NCI-H2196 (cell line): Measurements from ENCODE around the gene CT45A10.
A peak's percentile ranks its signal among the peaks of the same experiment; 100 is the strongest.
"Not testable (repeated sequence)": the region's sequence is repeated elsewhere in the genome, so short reads cannot be mapped to it uniquely, and the experiment has no call there.

ENCODE experiments used
- DNase-seq: peaks from one replicate; lab custom pipeline; 2025; ENCODE audit not compliant: unreplicated experiment; lab: John Stamatoyannopoulos, UW

CT45A10 gene, protein sequence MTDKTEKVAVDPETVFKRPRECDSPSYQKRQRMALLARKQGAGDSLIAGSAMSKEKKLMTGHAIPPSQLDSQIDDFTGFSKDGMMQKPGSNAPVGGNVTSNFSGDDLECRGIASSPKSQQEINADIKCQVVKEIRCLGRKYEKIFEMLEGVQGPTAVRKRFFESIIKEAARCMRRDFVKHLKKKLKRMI

DNA sequence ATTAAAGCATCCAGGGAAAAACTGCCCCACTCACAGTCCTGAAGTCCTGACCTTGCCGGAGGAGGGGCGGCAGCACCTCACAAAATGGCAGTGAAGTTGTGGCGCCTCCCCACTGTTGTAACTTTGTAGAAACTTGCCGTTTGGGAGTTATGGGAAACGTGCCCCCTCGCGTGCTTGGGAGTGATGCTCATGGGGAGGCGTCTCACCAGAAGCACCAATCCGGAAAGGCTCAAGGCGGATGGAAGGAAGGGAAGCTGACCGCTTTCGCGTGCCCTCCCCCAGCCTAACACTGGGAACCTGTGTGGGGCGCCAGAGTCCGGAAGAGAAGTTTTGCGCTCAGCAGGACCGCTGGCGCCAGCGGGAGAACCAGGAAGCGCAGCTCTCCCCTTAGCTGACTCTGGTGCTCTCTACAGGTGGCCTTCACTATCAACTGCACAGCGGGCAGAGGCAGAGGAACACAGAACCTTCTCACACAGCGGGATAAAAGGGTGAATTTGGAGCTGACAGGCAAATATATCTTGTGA is at the start of gene CT45A10, which contains the start of gene SAGE1:
TSS of gene CT45A10 (minus strand) at position 151 of the 524 bp plus-strand sequence. CDS start 8,100 bp downstream, outside the sequence.
TSS of gene SAGE1 (plus strand) at position 423 of the 524 bp plus-strand sequence. CDS start 2,527 bp downstream, outside the sequence.
- DNase-seq: no peak

DNA sequence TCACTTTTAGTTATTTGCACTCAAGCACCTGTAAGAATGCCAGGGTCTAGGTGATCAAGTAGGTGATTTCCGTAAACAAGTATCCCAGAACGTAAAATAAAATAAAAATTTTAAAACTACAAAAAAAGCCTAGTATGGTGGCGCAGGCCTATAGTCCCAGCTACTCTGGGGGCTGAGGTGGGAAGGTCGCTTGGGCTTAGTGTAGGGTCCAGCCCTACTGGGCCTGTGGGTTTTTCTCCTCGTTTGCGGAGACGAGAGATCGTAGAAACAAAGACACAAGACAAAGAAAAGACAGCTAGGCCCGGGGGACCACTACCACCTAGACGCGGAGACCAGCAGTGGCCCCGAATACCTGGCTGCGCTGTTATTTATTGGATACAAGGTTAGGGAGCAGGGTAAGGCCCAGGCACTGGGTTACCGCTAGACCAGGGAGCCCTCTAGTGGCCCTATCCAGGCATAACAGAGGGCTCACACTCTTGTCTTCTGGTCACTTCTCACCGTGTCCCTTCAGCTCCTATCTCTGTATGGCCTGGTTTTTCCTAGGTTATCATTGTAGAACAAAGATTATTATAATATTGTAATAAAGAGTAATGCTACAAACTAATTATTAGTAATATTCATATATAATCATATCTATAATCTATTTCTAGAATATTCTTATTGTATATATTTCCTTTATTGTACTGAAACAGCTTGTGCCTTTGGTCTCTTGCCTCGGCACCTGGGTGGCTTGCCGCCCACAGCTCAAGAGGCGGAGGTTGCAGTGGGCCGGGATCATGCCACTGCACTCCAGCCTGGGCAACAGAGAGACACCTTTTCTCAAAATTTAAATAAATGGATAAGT is 38.6 kb upstream of the CT45A10 start:
- DNase-seq: peak; percentile 24

DNA sequence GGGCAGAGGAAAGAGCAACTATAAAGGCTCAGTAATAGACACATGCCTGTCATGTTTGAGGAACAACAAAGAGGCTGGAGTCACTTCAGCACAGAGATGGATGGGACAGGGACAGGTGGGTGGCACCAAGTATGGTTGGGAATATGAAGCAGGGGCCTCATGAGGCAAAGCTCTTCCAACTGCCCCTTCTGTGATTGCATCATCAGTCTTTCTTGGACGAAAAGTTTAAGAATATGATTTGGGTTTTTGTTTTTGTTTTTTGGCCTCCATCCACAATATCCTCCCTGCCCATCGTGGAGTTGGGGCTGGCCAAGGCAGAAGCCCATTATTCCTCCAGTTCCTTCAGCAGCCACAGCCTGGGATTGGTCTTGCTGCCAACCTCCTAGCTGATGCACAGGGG is 34.7 kb upstream of the CT45A10 start:
- DNase-seq: no peak

DNA sequence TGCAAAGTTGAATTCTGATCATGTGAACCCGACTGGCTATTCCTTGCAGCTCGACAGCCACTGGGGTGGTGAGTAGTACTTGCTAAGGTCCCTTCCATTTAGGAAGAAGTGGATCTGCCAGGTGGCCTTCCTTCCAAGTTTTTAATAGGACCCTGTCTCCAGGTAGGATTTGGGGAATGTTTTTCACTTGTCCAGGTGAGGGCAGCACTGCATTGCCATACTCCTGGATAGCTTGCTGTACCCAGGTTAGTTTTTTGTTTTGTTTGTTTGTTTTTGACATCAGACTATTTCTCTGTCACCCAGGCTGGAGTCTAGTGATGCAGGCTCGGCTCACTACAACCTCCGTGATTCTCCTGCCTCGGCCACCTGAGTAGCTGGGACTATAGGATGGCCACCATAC is 30.1 kb upstream of the CT45A10 start:
- DNase-seq: no peak

DNA sequence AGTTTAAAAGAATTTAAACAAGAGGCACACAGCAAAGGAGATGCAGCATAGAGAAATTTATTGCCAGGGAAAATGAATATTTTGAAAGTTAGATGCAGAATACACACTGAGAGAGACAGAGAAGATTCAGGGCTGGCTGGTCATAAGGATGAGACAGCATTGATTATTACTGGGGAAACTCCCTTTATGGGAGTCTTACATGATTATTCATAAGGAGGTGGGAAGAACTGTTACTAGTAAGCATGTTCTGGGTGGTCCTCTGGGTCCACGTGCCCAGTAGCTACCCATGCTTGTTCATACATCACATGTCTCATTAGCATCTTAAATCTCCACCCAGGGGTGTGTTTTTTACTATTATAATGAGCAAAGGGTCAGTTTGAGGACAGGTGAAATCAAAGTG is 27.3 kb upstream of the CT45A10 start:
- DNase-seq: not testable (repeated sequence)

DNA sequence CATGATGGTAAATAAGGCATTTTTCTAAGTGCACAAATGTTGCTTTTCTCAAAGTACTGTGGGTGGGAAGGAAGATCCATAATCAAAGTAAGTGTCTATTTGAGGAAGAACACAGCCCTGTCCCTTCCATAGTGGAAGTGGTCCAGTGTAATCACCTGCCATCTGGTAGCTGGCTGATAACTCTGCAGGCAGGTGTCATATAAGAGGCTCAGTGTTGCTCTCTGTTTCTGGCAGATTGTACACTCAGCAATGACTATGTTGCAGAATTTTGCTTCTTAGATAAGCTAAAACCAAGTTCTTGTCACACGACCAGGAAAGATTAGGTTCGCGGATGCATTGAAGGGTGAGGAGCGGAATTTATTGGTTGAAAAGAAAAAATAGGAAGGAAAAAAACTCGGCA is 21.2 kb upstream of the CT45A10 start:
- DNase-seq: no peak

DNA sequence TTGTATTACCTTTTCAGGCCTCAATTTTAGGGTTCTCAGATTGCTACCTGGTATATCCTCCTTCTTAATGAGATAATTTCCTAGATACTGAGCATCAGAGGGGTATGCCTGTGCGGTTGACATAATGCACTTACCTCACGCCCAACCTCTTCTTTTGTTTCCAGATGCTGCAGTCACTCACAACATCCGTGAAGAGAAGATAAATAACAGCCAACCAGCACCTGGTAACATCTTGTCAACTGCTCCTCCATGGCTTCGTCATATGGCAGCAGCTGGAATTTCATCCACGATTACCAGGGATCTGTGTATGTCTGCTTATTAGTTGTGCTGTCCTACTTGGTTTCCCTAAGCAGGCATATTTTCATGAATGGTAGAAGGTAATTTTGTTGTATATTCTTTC is 17.0 kb upstream of the CT45A10 start:
- no peak for DNase-seq

DNA sequence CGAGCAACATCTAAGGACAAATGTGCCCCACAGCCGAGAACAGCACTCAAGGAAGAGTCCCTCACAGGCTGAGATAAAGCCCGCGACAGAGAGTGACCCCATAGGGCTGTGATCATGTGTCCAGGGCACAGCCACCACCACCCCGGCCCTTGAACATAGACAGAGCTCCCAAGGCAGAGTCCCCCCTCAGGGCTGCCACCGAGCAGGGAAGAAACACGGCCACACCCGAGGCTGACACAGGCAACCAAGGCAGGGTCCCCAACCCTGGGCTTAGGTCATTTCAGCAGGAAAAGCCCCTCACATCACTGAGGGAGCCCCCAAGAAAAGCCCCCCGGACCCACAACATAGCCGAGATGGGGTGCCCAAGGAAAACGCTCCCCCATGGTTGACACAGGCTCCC is 463 bp downstream of the CT45A10 start:
- no peak for DNase-seq

DNA sequence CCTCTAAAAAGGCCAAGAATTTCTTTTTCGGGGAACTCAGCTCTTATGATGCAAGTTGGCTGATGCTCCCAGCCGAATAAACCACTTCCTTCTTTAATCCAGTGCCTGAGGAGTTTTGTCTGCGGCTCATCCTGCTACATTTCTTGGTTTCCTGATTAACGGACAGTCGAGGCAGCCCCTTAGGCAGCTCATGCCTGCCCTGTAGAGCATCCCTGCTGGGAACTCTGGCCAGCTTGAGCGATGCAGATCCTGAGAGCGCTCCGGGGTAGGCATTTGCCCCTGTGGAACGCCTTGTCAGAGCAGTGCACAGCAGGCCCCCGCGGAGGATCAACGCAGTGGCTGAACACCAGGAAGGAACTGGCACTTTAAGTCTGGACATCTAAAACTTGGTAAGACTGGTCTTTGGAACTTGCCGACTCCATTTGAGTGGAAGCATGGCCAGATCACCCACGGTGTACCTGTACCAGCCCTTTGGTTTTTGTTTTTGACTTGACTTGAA is 3.1 kb downstream of the CT45A10 start:
- DNase-seq: no peak

DNA sequence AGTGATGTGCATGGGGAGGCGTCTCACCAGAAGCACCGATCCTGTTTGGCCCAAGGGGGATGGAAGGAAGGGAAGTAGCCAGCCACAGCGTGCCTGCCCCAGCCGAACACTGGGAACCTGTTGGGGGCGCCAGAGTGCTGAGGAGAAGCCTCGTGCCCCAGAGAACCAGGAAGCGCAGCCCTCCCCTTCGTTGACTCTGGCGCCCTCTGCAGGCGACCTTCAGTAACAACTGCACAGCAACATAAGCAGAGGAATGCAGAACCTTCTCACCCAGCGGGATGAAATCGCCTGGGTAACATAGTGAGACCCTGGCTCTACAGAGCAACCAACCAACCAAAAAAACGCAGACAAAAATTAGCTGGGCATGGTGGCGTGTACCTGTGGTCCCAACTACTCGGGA is 4.3 kb downstream of the CT45A10 start:
- DNase-seq: not testable (repeated sequence)

DNA sequence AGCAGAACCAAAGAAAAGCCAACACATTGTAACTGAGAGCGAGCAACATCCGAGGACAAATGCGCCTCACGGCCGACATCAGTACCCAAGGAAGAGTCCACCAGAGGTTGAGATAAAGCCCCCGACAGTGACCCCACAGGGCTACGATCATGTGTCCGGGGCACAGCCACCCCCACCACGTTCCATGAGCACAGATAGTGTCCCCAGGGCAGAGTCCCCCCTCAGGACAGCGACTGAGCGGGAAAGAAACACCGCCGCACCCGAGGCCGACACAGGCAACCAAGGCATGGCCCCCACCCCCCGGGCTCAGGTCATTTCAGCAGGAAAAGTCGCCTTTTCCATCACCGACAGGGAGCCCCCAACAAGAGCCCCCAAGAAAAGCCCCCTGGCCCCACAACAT is 5.0 kb downstream of the CT45A10 start:
- not testable (repeated sequence) for DNase-seq

DNA sequence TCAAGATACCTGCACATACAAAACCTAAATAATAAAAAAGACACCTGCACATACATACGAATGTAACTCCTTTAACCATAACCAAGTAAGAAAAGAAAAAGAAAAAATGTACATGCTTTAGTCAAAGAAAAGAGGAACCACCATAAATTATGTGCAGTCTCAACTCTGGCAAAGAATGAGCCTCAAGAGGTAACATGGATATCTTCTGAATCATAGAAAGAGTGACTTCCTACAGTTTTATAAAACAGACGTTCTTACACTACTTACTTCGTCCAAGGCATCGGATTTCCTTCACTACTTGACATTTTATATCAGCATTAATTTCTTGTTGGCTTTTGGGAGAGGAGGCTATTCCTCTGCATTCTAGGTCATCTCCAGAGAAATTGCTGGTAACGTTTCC is 10.5 kb downstream of the CT45A10 start:
- DNase-seq: not testable (repeated sequence)

DNA sequence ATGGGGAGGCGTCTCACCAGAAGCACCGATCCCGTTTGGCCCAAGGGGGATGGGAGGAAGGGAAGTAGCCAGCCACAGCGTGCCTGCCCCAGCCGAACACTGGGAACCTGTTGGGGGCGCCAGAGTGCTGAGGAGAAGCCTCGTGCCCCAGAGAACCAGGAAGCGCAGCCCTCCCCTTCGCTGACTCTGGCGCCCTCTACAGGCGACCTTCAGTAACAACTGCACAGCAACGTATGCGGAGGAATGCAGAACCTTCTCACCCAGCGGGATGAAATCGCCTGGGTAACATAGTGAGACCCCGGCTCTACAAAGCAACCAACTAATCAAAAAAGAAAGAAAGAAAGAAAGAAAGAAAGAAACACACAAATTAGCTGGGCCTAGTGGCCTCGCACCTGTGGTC is 21.5 kb downstream of the CT45A10 start, which contains the start of gene CT45A9:
TSS of gene CT45A9 (minus strand) at position 101 of the 400 bp plus-strand sequence. CDS start 3,751 bp downstream, outside the sequence.
- not testable (repeated sequence) for DNase-seq

DNA sequence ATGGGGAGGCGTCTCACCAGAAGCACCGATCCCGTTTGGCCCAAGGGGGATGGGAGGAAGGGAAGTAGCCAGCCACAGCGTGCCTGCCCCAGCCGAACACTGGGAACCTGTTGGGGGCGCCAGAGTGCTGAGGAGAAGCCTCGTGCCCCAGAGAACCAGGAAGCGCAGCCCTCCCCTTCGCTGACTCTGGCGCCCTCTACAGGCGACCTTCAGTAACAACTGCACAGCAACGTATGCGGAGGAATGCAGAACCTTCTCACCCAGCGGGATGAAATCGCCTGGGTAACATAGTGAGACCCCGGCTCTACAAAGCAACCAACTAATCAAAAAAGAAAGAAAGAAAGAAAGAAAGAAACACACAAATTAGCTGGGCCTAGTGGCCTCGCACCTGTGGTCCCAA is 38.8 kb downstream of the CT45A10 start, which contains the start of gene CT45A8:
TSS of gene CT45A8 (minus strand) at position 101 of the 400 bp plus-strand sequence. CDS start 3,755 bp downstream, outside the sequence.
- DNase-seq: not testable (repeated sequence)

DNA sequence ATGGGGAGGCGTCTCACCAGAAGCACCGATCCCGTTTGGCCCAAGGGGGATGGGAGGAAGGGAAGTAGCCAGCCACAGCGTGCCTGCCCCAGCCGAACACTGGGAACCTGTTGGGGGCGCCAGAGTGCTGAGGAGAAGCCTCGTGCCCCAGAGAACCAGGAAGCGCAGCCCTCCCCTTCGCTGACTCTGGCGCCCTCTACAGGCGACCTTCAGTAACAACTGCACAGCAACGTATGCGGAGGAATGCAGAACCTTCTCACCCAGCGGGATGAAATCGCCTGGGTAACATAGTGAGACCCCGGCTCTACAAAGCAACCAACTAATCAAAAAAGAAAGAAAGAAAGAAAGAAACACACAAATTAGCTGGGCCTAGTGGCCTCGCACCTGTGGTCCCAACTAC is 56.1 kb downstream of the CT45A10 start, which contains the start of gene CT45A7:
TSS of gene CT45A7 (minus strand) at position 101 of the 400 bp plus-strand sequence. CDS start 3,747 bp downstream, outside the sequence.
- DNase-seq: not testable (repeated sequence)
